ENCODE data around the gene PROCA1.

- TF ChIP-seq ATF2 (CRISPR knock-in tag; IDR thresholded peaks at IDR 0.05): no peak
- TF ChIP-seq SP2 (CRISPR knock-in tag; IDR thresholded peaks at IDR 0.05): no peak
- TF ChIP-seq EZH2 (conservative IDR thresholded peaks at IDR 0.05; ENCODE audit: low read depth, low read length): no peak
- TF ChIP-seq ZMAT5 (CRISPR knock-in tag; IDR thresholded peaks at IDR 0.05; ENCODE audit: borderline replicate concordance, low read depth): no peak
- no peak for TF ChIP-seq MED1 (CRISPR knock-in tag; IDR thresholded peaks at IDR 0.05)
- no peak for TF ChIP-seq ZNF510 (CRISPR knock-in tag; IDR thresholded peaks at IDR 0.05; ENCODE audit: low read depth)
- no peak for TF ChIP-seq MEF2D (CRISPR knock-in tag; IDR thresholded peaks at IDR 0.05)
- no peak for TF ChIP-seq TARDBP (CRISPR knock-in tag; IDR thresholded peaks at IDR 0.05)
- no peak for TF ChIP-seq ZNF749 (CRISPR knock-in tag; IDR thresholded peaks at IDR 0.05; ENCODE audit: borderline replicate concordance)
These were observed 1.2 kb upstream of the PROCA1 start for GRCh38 chr17:28712705-28713415.

Data from HepG2 (cell line).